ENCODE data around the gene DDTL. TPM values are rescaled to one million over a fixed set of nuclear protein-coding genes. Genes with fewer than 3 reads are reported as not detected.
A peak's percentile ranks its signal among the peaks of the same experiment; 100 is the strongest.
"Not testable (repeated sequence)": the region's sequence is repeated elsewhere in the genome, so short reads cannot be mapped to it uniquely, and the experiment has no call there.

Gene DDTL
- total RNA-seq: not detected

DNA sequence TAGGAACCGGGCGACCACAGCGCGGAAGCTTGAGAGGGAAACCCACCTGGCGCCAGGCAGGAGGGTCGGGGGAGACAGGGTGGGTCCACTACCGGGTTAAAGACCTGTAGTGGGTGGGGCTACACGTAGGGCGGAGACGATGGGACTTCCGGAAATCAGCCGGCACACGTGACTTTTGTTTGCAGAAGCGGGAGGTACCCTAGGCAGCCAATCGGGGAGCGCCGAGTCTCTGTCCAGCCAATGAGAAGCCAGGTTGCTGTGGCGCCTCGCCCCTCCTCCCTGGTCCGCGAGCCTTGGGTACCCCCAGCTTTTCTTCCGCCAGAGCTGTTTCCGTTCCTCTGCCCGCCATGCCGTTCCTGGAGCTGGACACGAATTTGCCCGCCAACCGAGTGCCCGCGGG is at the start of gene DDTL:
TSS of gene DDTL (plus strand) at position 321 of the 400 bp plus-strand sequence. CDS start at position 348, 27 bp downstream.
- POLR2A ChIA-PET; H3K9me3 Mint-ChIP-seq; H3K27ac Mint-ChIP-seq; H3K27me3 Mint-ChIP-seq; CTCF ChIA-PET; H3K4me3 Mint-ChIP-seq; DNase-seq; intact Hi-C loops (cut with micrococcal nuclease): not testable (repeated sequence)
- H3K36me3 Mint-ChIP-seq (ENCODE audit: low read depth): peaks cover 23% of the 10 kb centered on the region
- peak; percentile 98 for ATAC-seq
- peaks cover 16% of the 10 kb centered on the region for H3K4me1 Mint-ChIP-seq (ENCODE audit: low read depth)

DNA sequence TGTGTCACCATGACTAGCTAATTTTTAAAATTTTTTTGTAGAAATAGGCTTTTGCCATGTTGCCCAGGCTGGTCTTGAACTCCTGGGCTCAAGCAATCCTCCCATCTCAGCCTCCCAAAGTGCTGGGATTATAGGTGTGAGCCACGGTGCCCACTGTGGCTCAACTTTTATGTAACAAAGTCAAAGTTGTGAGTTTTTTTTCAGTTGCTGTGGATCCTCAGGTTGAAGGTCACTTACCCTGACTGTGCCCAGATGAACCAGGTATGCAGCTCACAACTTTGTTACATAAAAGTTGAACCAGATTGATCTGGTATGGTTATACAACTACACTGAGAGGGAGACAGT is 46.4 kb upstream of the DDTL start:
- H3K4me1 Mint-ChIP-seq (ENCODE audit: low read depth): peaks cover 12% of the 10 kb centered on the region
- H3K36me3 Mint-ChIP-seq (ENCODE audit: low read depth): peaks cover 47% of the 10 kb centered on the region
- H3K27ac Mint-ChIP-seq; ATAC-seq; H3K9me3 Mint-ChIP-seq; H3K4me3 Mint-ChIP-seq; DNase-seq; H3K27me3 Mint-ChIP-seq; intact Hi-C loops (cut with micrococcal nuclease): not testable (repeated sequence)
- ChIA-PET POLR2A (interaction anchor here (1.2 to 2.5 kb wide), 2 partner anchors 9 to 26 kb away, joined by 4 to 9 read pairs; partner anchors contain the start of gene MIF), CTCF (interaction anchor here (1.3 to 1.6 kb wide), 2 partner anchors 71 to 237 kb away, joined by 5 read pairs; no protein-coding TSS in a partner anchor)

DNA sequence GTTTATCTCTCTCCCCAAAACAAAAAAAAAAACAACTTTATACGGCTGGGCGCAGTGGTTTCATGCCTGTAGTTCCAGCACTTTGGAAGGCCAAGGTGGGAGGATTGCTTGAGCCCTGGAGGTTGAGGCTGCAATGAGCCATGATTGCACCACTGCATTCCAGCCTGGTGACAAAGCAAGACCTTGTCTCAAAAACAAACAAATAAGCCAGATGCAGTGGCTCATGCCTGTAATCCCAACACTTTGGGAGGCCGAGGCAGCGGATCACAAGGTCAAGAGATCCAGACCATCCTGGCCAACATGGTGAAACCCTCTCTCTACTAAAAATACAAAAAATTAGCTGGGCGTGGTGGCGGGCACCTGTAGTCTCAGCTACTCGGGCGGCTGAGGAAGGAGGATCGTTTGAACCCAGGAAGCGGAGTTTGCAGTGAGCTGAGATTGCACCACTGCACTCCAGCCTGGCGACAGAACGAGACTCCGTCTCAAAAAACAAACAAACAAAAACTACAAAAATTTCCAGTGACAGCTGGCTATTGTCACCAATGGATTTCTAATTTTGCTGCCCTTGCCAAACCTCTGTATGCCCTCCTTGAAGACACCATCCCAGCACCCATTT is 45.0 kb upstream of the DDTL start:
- H3K27me3 Mint-ChIP-seq; intact Hi-C loops (cut with micrococcal nuclease); CTCF ChIA-PET; ATAC-seq; H3K27ac Mint-ChIP-seq; H3K4me3 Mint-ChIP-seq; DNase-seq; H3K4me1 Mint-ChIP-seq (ENCODE audit: low read depth): not testable (repeated sequence)
- POLR2A ChIA-PET: interaction anchor here (2.5 kb wide), 1 partner anchor 27 kb away, joined by 9 read pairs; the partner anchor contains the start of gene MIF
- Mint-ChIP-seq H3K9me3 (peaks cover 10% of the 10 kb centered on the region), H3K36me3 (ENCODE audit: low read depth) (peaks cover 59% of the 10 kb centered on the region)

DNA sequence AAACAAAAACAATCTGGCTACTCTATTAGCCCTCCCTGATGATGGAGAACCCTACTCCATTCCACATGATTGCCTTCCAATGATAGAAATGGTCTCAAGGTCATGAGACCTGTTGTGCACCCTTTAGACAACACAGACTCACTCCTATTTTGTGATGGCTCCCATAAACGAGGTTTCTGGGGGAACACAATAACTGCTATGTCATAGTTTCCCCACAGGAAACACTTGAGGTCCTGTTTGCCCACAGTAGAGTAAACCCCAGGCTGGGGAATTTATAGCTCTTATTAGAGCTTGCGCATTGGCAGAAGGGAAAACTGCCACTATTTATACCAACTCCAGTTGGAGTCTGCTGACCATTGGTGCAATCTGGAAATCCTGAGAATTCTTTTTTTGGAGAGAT is 43.8 kb upstream of the DDTL start:
- Mint-ChIP-seq H3K27me3 (no peaks in the 10 kb centered on the region), H3K36me3 (ENCODE audit: low read depth) (peaks cover 65% of the 10 kb centered on the region), H3K4me1 (ENCODE audit: low read depth) (peaks cover 5% of the 10 kb centered on the region), H3K9me3 (peaks cover 10% of the 10 kb centered on the region), H3K27ac (peak overlapping the region; percentile 42), H3K4me3 (no peak overlapping the region)
- POLR2A ChIA-PET: interaction anchor here (0.6 kb wide), 1 partner anchor 1145 kb away, joined by 3 read pairs; no protein-coding TSS in a partner anchor
- ATAC-seq (no peak), DNase-seq (no peak)
- CTCF ChIA-PET: no interaction called here
- intact Hi-C loops (cut with micrococcal nuclease): no loop called here
- TF ChIP-seq, protein P1, sequence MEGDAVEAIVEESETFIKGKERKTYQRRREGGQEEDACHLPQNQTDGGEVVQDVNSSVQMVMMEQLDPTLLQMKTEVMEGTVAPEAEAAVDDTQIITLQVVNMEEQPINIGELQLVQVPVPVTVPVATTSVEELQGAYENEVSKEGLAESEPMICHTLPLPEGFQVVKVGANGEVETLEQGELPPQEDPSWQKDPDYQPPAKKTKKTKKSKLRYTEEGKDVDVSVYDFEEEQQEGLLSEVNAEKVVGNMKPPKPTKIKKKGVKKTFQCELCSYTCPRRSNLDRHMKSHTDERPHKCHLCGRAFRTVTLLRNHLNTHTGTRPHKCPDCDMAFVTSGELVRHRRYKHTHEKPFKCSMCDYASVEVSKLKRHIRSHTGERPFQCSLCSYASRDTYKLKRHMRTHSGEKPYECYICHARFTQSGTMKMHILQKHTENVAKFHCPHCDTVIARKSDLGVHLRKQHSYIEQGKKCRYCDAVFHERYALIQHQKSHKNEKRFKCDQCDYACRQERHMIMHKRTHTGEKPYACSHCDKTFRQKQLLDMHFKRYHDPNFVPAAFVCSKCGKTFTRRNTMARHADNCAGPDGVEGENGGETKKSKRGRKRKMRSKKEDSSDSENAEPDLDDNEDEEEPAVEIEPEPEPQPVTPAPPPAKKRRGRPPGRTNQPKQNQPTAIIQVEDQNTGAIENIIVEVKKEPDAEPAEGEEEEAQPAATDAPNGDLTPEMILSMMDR (IDR thresholded peaks at IDR 0.05): no peak

DNA sequence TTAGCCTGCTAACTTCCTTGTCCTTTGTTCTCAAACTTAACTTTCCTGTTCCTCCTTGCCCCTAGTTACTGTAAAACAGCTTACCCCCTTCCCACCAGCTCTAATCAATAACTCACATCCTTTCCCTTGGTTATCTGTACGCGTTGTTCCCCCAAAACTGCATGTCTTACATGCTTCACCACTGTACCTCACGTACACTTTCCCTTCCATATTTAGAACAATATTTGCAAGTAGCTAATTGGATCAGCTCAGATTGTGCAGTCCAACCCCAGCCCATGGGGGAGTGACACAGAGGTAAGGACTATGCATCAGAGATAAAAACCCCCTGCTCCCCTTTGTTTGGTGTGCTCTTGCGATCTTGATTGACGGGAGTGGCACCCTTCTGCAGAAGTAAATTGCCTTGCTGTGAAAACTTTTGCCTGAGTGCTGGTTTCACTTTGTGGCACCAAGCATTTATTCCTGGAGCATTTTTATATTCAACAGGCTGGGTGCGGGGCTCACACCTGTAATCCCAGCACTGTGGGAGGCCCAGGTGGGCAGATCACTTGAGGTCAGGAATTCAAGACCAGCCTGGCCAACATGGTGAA is 41.6 kb upstream of the DDTL start:
- DNase-seq (no peak), ATAC-seq (no peak)
- H3K9me3 Mint-ChIP-seq: peaks cover 10% of the 10 kb centered on the region
- ChIA-PET CTCF (interaction anchor here (1.3 kb wide), 1 partner anchor 31 kb away, joined by 4 read pairs; the partner anchor contains the start of gene MIF), POLR2A (interaction anchor here (1.1 to 1.3 kb wide), 2 partner anchors 12 to 31 kb away, joined by 3 to 4 read pairs; partner anchors contain the start of gene MIF)
- H3K27ac Mint-ChIP-seq: no peak overlapping the region
- no peaks in the 10 kb centered on the region for H3K27me3 Mint-ChIP-seq
- H3K4me3 Mint-ChIP-seq: no peak overlapping the region
- H3K4me1 Mint-ChIP-seq (ENCODE audit: low read depth): peaks cover 5% of the 10 kb centered on the region
- intact Hi-C loops (cut with micrococcal nuclease): no loop called here
- peaks cover 66% of the 10 kb centered on the region for H3K36me3 Mint-ChIP-seq (ENCODE audit: low read depth)
- TF ChIP-seq, protein P1 (IDR thresholded peaks at IDR 0.05): no peak

DNA sequence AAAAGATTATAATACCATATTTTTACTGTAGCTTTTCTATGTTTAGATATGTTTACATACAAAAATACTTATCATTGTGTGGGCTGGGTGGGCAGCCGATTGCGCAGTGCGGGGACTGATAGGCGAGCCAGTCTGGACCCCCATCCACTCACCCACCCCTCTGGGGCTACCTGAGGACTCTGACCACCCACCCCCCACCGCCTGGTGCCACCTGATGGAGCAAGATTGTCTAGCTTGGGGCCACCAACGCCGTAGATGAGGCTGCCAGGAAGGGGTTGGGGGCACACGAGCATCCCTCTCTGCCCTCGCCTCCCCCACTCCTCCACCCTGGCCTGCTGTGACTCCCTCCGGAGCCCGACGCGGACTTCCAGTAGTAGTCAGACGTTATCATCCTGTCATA is 40.1 kb upstream of the DDTL start:
- TF ChIP-seq, protein P1 (IDR thresholded peaks at IDR 0.05): no peak
- ATAC-seq (no peak), DNase-seq (no peak)
- CTCF ChIA-PET: no interaction called here
- Mint-ChIP-seq H3K27me3 (no peaks in the 10 kb centered on the region), H3K9me3 (peaks cover 14% of the 10 kb centered on the region), H3K4me3 (no peak overlapping the region), H3K27ac (no peak overlapping the region), H3K36me3 (ENCODE audit: low read depth) (peaks cover 69% of the 10 kb centered on the region), H3K4me1 (ENCODE audit: low read depth) (peaks cover 5% of the 10 kb centered on the region)
- POLR2A ChIA-PET: interaction anchor here (1.2 kb wide), 2 partner anchors 33 to 45 kb away, joined by 3 to 4 read pairs; no protein-coding TSS in a partner anchor
- intact Hi-C loops (cut with micrococcal nuclease): no loop called here

Measured in activated CD8-positive, alpha-beta T cell treated with anti-CD3 and anti-CD28 coated beads for 36 hours (primary cell).